GM15510 (cell line): ENCODE results near the gene SPRTN.

Source experiments
- POLR2A ChIP-seq: IDR thresholded peaks from 3 replicates; pipeline ENCODE4 v1.6.1; 2011; ENCODE audit warnings: borderline replicate concordance; ENCODE audit not compliant: insufficient read length; ENCODE audit errors: extremely low read depth

Gene SPRTN

GRCh38 chr1:231383159-231383860, 45.2 kb downstream of the SPRTN start:
- no peak for TF ChIP-seq POLR2A

DNA sequence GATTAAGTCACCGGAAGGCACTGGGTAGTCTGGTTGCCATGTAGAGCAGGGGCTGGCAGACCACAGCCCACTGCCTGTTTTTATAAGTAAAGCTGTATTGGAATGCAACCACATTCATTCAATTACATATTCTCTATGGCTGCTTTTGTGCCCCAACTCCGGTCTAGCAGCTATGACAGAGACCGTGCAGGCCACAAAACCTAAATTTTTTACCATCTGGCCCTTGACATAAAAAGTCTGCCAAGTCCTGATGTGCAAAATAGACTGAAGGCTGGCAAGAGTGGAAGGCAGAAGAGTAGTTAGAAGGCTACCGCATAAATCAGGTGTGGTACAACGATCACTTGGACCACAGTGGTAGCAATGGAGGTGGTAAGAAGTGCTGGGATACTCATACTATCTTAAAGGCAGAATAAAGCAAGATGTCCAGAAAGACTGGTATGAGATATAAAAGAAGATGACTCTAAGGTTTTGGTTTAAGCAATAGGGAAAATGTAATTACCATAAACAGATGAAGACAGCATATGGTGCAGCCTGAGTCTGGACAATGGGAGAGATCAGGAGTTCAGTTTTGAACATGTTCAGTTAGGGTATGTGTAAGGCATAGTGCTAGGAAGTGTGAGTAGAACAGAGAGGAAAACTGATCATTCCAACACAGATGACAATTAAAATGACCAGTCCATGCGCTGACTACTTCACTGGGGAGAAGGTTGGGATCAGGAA, 46.8 kb downstream of the SPRTN start:
- no peak for TF ChIP-seq POLR2A

GRCh38 chr1:231385416-231385748, 47.3 kb downstream of the SPRTN start:
- TF ChIP-seq POLR2A = no peak

DNA sequence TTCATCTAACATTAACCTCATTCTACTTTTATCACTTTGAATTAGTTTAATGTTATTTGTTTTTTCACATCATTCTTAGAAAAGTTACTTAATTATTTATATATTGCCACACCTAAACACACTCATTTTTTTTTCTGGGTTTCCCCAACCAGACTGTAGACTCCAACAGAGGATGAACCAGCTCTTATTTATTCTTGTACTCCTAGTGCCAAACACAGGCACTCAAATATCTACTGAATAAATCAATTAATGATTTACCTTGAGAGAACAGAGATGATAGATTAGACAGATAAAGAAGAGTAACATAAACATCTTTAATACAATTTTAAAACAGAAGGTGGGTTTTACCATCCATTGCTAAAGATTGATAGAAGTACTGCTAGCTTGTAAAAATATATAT, 48.4 kb downstream of the SPRTN start:
- TF ChIP-seq POLR2A = no peak

- TF ChIP-seq POLR2A = no peak
Observed at GRCh38 chr1:231387770-231388669, 49.9 kb downstream of the SPRTN start.

DNA sequence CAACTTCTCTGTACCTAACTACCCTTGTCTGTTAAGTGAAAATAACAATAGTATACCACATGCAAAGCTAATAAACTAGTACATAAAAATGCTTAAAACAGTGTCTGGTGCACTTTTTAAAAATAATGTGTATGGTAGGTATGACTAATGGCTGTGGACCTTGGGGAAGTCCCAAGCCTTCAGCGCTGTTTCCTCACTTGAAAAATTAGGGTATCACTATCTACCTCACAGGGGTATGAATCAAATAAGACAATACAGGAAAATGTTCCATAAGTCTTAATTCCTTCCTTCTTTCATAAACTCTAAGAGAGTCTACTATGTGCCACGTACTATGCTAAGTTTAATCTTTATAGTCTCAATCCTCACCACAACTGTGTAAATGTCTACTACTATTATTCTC, 52.0 kb downstream of the SPRTN start:
- no peak for TF ChIP-seq POLR2A

- no peak for TF ChIP-seq POLR2A
Observed at GRCh38 chr1:231392389-231393131, 54.5 kb downstream of the SPRTN start.

DNA sequence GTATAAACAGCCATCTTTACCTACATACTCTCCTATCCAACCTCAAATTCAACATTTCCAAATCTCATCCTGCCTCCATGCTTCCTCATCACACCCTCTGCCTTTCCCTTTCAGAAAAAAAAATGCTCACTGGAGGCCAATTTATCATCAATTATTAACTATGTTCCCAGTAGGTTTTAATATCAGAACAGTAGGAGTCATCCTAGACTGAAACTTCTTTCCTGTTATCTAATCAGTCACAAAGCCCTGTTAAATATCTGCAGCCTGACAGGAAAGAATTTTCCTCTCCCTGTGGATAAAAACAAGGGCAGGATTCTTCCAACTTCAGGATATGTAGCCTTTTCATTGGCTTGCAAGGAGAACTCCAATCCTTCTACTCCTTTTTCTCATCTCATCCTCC, 55.6 kb downstream of the SPRTN start:
- no peak for TF ChIP-seq POLR2A

- TF ChIP-seq POLR2A = no peak
Observed at GRCh38 chr1:231395076-231395997, 57.2 kb downstream of the SPRTN start.

DNA sequence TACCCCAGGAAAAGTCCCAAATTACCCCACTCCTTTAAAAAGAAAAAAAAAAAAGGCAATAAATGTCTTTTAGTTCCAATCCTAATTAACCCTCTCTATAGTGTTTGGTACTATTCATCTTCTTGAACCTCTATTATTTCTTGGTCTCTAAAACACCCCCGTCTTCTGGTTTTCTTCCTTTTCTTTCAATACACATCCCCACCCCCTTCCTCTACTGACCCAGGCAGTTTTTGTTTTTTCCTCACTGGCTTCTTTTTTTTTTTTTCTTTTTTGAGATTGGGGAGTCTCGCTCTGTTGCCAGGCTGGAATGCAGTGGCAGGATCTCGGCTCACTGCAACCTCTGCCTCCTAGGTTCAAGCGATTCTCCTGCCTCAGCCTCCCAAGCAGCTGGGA, 57.9 kb downstream of the SPRTN start:
- TF ChIP-seq POLR2A = no peak

DNA sequence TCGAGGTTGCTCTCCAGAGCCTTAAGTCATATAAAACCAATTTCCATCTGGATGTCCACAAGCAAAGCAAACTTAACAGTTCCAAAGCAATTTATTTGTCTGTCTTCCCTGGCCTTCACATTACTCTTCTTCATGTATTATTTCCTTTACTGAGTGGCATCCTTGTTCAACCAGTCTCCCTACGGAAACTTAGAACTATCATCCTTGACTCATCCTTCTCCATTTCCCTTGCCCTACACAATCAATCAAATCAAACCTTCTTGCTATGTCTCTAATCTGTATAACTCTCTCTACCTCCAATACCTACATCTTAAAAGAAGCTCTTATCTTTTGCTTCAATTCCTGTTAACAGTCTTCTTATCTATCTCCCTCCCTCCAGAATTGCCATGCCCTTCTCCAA, 58.5 kb downstream of the SPRTN start:
- TF ChIP-seq POLR2A = no peak

DNA sequence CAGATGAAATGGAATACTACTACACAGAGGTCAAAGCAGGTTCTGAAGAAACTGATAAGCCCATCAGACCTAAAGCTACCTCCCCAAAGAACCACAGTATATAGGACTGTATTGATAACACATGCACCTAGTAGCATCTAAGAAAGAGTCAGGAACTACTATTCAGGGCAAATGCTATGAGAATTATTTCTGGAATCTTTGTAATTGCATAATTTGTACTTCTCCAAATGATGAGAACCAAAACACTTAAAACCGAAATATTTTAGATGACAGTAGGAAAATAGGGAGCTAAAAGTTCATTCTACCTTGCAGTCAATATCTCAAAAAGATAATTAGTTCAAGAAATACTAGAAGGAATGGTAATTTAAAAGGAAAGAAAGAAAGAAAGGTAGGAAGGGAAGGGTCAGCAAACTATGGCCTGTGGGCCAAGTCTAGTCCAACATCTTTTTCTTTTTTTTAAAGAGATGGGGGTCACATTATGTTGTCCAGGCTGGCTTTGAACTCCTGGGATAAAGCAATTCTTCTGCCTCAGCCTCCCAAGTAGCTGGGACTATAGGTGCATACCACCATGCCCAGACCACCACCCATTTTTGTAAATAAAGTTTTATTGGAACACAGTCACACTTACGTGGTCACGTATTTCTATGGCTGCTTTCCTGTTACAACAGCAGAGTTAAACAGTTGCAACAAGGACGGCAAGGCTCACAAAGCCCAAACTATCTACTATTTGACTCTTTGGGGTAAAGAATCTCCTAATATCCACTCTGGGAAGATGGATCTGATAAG, 60.0 kb downstream of the SPRTN start:
- no peak for TF ChIP-seq POLR2A

GRCh38 chr1:231401478-231401877, 63.4 kb downstream of the SPRTN start:
- no peak for TF ChIP-seq POLR2A
